IMR-90 (cell line): ENCODE results near the gene CXCL1. TPM values are rescaled to one million over a fixed set of nuclear protein-coding genes. Genes with fewer than 3 reads are reported as not detected.

Experiments used
- ATAC-seq: fragments of 200-7000 bp; cut with Tn5 transposase; 2 replicates; pipeline ENCODE4 v1.9.1; 2020; ENCODE audit warnings: low read depth, mild to moderate bottlenecking, moderate library complexity
- BruUV-seq: library from RNA; stranded (reverse); fragments of 400-500 nt; replicated peaks from 2 replicates; lab custom pipeline; 2021; lab: Mats Ljungman, UMichigan
- CTCF ChIA-PET: fragments of 300-600 bp; formaldehyde crosslinking; extraction: SDS; loops from one replicate; lab custom pipeline; 2021; ENCODE audit warnings: antibody characterized with exemption; lab: Yijun Ruan, JAX
- POLR2A ChIA-PET: fragments of 300-600 bp; sonication (Branson Sonifier 250); formaldehyde crosslinking; loops from one replicate; lab custom pipeline; 2022; ENCODE audit warnings: antibody characterized with exemption; ENCODE audit not compliant: unreplicated experiment; lab: Charles Lee
- DNase-seq: peaks from one replicate; pipeline ENCODE4 v3.0.0; 2013
- H2AFZ ChIP-seq: replicated peaks from 2 replicates; pipeline ENCODE3; 2013; ENCODE audit warnings: low read length, mild to moderate bottlenecking; ENCODE audit not compliant: poor library complexity
- H2AK5ac ChIP-seq: 2 replicates; pipeline ENCODE4 v1.6.1; 2013; ENCODE audit warnings: low read depth, low read length, inconsistent platforms
- H2AK9ac ChIP-seq: replicated peaks from 2 replicates; pipeline ENCODE3; 2013; ENCODE audit warnings: mild to moderate bottlenecking, low read depth, low read length, moderate library complexity; ENCODE audit not compliant: poor library complexity
- H2BK120ac ChIP-seq: 2 replicates; pipeline ENCODE4 v1.6.1; 2013; ENCODE audit warnings: low read depth, low read length, inconsistent platforms
- H2BK15ac ChIP-seq: 3 replicates; pipeline ENCODE4 v1.6.1; 2013; ENCODE audit warnings: low read depth, low read length, inconsistent platforms
- H2BK20ac ChIP-seq: 2 replicates; pipeline ENCODE4 v1.6.1; 2013; ENCODE audit warnings: low read depth, mild to moderate bottlenecking, inconsistent platforms, low read length, moderate library complexity
- H2BK5ac ChIP-seq: 2 replicates; pipeline ENCODE4 v1.6.1; 2013; ENCODE audit warnings: mild to moderate bottlenecking, low read depth, low read length, inconsistent platforms; ENCODE audit not compliant: poor library complexity, severe bottlenecking
- H3K14ac ChIP-seq: replicated peaks from 2 replicates; pipeline ENCODE4 v1.6.1; 2013; ENCODE audit warnings: low read depth, low read length, inconsistent platforms
- H3K18ac ChIP-seq: 2 replicates; pipeline ENCODE4 v1.6.1; 2013; ENCODE audit warnings: low read depth, low read length, control low read depth
- H3K23ac ChIP-seq: 2 replicates; pipeline ENCODE4 v1.6.1; 2013; ENCODE audit warnings: low read depth, low read length, inconsistent platforms
- H3K27ac ChIP-seq: 2 replicates; pipeline ENCODE4 v1.5.1; 2013; ENCODE audit warnings: mild to moderate bottlenecking, control low read depth, low read length; ENCODE audit not compliant: insufficient read depth
- H3K27me3 ChIP-seq: 2 replicates; pipeline ENCODE4 v1.6.1; 2013; ENCODE audit warnings: low read length; ENCODE audit not compliant: control insufficient read depth, insufficient read depth
- H3K36me3 ChIP-seq: 2 replicates; pipeline ENCODE4 v1.6.1; 2013; ENCODE audit warnings: low read length, mixed read lengths; ENCODE audit not compliant: control insufficient read depth, insufficient read depth
- H3K4ac ChIP-seq: 2 replicates; pipeline ENCODE4 v1.6.1; 2013; ENCODE audit warnings: low read depth, low read length, inconsistent platforms
- H3K4me1 ChIP-seq: 2 replicates; pipeline ENCODE4 v1.6.1; 2013; ENCODE audit warnings: low read length, mixed read lengths; ENCODE audit not compliant: control insufficient read depth, insufficient read depth
- H3K4me2 ChIP-seq: 2 replicates; pipeline ENCODE4 v1.6.1; 2013; ENCODE audit warnings: low read depth, mild to moderate bottlenecking, control low read depth, low read length, moderate library complexity
- H3K4me3 ChIP-seq: 2 replicates; pipeline ENCODE4 v1.5.1; 2013; ENCODE audit warnings: low read depth, mild to moderate bottlenecking, control low read depth, low read length, moderate library complexity; ENCODE audit not compliant: insufficient read depth
- H3K56ac ChIP-seq: 2 replicates; pipeline ENCODE4 v1.6.1; 2013; ENCODE audit warnings: low read length, inconsistent platforms; ENCODE audit not compliant: insufficient read depth; ENCODE audit errors: extremely low read depth
- H3K79me1 ChIP-seq, 2 experiments: 2 replicates each; pipeline ENCODE4 v1.6.1; 2013; ENCODE audit warnings: low read length in 2 of 2, inconsistent platforms in 1 of 2, low read depth in 1 of 2
- H3K9ac ChIP-seq: 2 replicates; pipeline ENCODE4 v1.6.1; 2013; ENCODE audit warnings: low read depth, low read length, control low read depth
- H3K9me1 ChIP-seq: 2 replicates; pipeline ENCODE4 v1.6.1; 2013; ENCODE audit warnings: low read length, inconsistent platforms; ENCODE audit not compliant: insufficient read depth
- H3K9me3 ChIP-seq: 2 replicates; pipeline ENCODE4 v1.6.1; 2013; ENCODE audit warnings: low read length; ENCODE audit not compliant: control insufficient read depth, insufficient read depth
- H4K20me1 ChIP-seq: 2 replicates; pipeline ENCODE4 v1.6.1; 2013; ENCODE audit warnings: low read length, inconsistent platforms; ENCODE audit not compliant: insufficient read depth
- H4K5ac ChIP-seq: 2 replicates; pipeline ENCODE4 v1.6.1; 2013; ENCODE audit warnings: mild to moderate bottlenecking, low read depth, low read length, control low read depth
- H4K8ac ChIP-seq, 2 experiments: 2 replicates each; pipeline ENCODE4 v1.6.1; 2013; ENCODE audit warnings: low read depth in 2 of 2, low read length in 2 of 2, control low read depth in 1 of 2, inconsistent platforms in 1 of 2
- H4K91ac ChIP-seq: 2 replicates; pipeline ENCODE4 v1.6.1; 2013; ENCODE audit warnings: low read depth, low read length, inconsistent platforms; ENCODE audit not compliant: insufficient read depth
- FOS ChIP-seq: fragments of 150-350 bp; IDR thresholded peaks from 2 replicates; pipeline ENCODE4 v1.6.1; 2016; ENCODE audit warnings: low read depth, low read length
- MAZ ChIP-seq: IDR thresholded peaks from 2 replicates; pipeline ENCODE4 v1.6.1; 2012; ENCODE audit warnings: low read depth, mild to moderate bottlenecking, low read length, improper control_type of control experiment, moderate library complexity, borderline replicate concordance
- MXI1 ChIP-seq: IDR thresholded peaks from 2 replicates; pipeline ENCODE4 v1.6.1; 2012; ENCODE audit warnings: low read depth, mild to moderate bottlenecking, low read length, moderate library complexity, borderline replicate concordance
- RAD21 ChIP-seq: IDR thresholded peaks from 2 replicates; pipeline ENCODE4 v1.6.1; 2012; ENCODE audit warnings: low read length, improper control_type of control experiment
- RFX5 ChIP-seq: IDR thresholded peaks from 2 replicates; pipeline ENCODE4 v1.8.0; 2012; ENCODE audit warnings: low read depth, mild to moderate bottlenecking, low read length, moderate library complexity
- WGBS, 2 experiments: methylation state at CpG; one replicate each; pipeline versions ENCODE4 v1.1.5 to v1.1.7; 2013; ENCODE audit warnings: missing lambda C conversion rate in 2 of 2; ENCODE audit not compliant: insufficient read length in 1 of 2; ENCODE audit errors: extremely low coverage in 2 of 2; 5-methylcytosine and 5-hydroxymethylcytosine counted together
- dilution Hi-C: fragments of 300-500 bp; cut with HindIII; formaldehyde crosslinking; loops from one replicate; pipeline ENCODE4 v1.14.3; 2018; ENCODE audit warnings: low sequenced_read_pairs; ENCODE audit not compliant: unreplicated experiment
- in situ Hi-C: fragments of 300-500 bp; cut with MboI; formaldehyde crosslinking; loops from 3 replicates; pipeline ENCODE4 v1.14.3; 2019; ENCODE audit warnings: low sequenced_read_pairs, inconsistent platforms, mixed read lengths
- intact Hi-C: fragments of 100-400 bp; cut with micrococcal nuclease; formaldehyde crosslinking; loops from 2 replicates; pipeline ENCODE4 v1.10.0; 2022
- polyA plus RNA-seq, 3 experiments: library from polyadenylated mRNA; depleted of rRNA; stranded (reverse); fragments of >200 nt; gene quantifications; 2 replicates each; pipeline ENCODE4 v1.2.3, GENCODE V29; 2012; ENCODE audit warnings: low replicate concordance in 1 of 3
- total RNA-seq: library from RNA; depleted of rRNA; stranded (reverse); fragments of >200 nt; gene quantifications from 2 replicates; pipeline ENCODE4 v1.2.3, GENCODE V29; 2012

Gene CXCL1
- total and polyA plus RNA-seq, 2 of the 4 experiments (the other 2 are of a cell fraction): 2.0 TPM; not detected in 1

- Histone ChIP-seq H3K4ac (no peak overlapping the region), H2BK15ac (no peak overlapping the region), H3K9me3 (no peaks in the 10 kb centered on the region), H3K4me1 (peaks cover 12% of the 10 kb centered on the region), H3K18ac (no peak overlapping the region), H2AFZ (no peak overlapping the region), H3K9ac (no peak overlapping the region), H3K56ac (no peak overlapping the region), H2BK120ac (no peak overlapping the region), H2AK5ac (no peak overlapping the region), H3K27me3 (peaks cover 28% of the 10 kb centered on the region), H4K8ac (no peak overlapping the region), H4K5ac (no peak overlapping the region), H3K27ac (no peak overlapping the region), H2AK9ac (no peak overlapping the region), H3K9me1 (peaks cover 2% of the 10 kb centered on the region), H3K36me3 (no peaks in the 10 kb centered on the region), H4K20me1 (no peaks in the 10 kb centered on the region), H4K91ac (no peak overlapping the region), H2BK20ac (no peak overlapping the region), H3K23ac (no peak overlapping the region), H3K79me1 (no peaks in the 10 kb centered on the region), H3K4me2 (no peak overlapping the region), H2BK5ac (no peak overlapping the region), H3K14ac (no peak overlapping the region), H3K4me3 (no peak overlapping the region)
- WGBS, 2 experiments: 100% methylated on average over 1 of the region's 2 CpGs; no CpG with 5 or more reads in 1 of the 2 experiments
- BruUV-seq: no TSS peak
- ATAC-seq: no peak
- ChIA-PET POLR2A (no interaction called here), CTCF (no interaction called here)
- in situ Hi-C loops: no loop called here
- TF ChIP-seq FOS (no peak), MAZ (no peak), RAD21 (0 out of 2 replicates have a peak, but pooled peaks have one; percentile 7), RFX5 (no peak), MXI1 (no peak)
- DNase-seq: no peak
- dilution Hi-C loops: no loop called here
- intact Hi-C loops: loop anchor here (10.0 kb wide), 2 partner anchors 170 to 270 kb away; partner anchors contain the start of gene CXCL3
These were observed 4.8 kb upstream of the CXCL1 start for GRCh38 chr4:73864365-73864764.
